Adrenal gland (tissue), 5 donors: ENCODE results near the gene SLC35D3.

ENCODE experiments used
- POLR2A ChIP-seq, 2 donors: fragments of 450-650 bp; IDR thresholded peaks; one replicate each; pipeline ENCODE4 v1.6.1; 2017; ENCODE audit warnings: antibody characterized with exemption in 2 of 2, mild to moderate bottlenecking in 2 of 2, moderate library complexity in 1 of 2
- TF ChIP-seq, protein P1 (sequence below), 6 experiments: fragments of 450-650 bp in 4 of 6; fragments of 200-600 bp in 2 of 6; sonication (generic) in 1 of 6; IDR thresholded peaks; 1 replicate in 5 of 6; 2 replicates in 1 of 6; pipeline versions ENCODE4 v1.5.1 to v1.8.0; 2016 to 2021; ENCODE audit warnings: antibody characterized with exemption in 6 of 6, mild to moderate bottlenecking in 2 of 6, moderate library complexity in 1 of 6
- donor health status: DM: no; HTN: no; CAD: no.

- TF ChIP-seq, protein P1, sequence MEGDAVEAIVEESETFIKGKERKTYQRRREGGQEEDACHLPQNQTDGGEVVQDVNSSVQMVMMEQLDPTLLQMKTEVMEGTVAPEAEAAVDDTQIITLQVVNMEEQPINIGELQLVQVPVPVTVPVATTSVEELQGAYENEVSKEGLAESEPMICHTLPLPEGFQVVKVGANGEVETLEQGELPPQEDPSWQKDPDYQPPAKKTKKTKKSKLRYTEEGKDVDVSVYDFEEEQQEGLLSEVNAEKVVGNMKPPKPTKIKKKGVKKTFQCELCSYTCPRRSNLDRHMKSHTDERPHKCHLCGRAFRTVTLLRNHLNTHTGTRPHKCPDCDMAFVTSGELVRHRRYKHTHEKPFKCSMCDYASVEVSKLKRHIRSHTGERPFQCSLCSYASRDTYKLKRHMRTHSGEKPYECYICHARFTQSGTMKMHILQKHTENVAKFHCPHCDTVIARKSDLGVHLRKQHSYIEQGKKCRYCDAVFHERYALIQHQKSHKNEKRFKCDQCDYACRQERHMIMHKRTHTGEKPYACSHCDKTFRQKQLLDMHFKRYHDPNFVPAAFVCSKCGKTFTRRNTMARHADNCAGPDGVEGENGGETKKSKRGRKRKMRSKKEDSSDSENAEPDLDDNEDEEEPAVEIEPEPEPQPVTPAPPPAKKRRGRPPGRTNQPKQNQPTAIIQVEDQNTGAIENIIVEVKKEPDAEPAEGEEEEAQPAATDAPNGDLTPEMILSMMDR (IDR thresholded peaks at IDR 0.05): no peak
- TF ChIP-seq POLR2A (IDR thresholded peaks at IDR 0.05): no peak
Observed at GRCh38 chr6:136880748-136881460, 41.2 kb upstream of the SLC35D3 start.
